ENCODE data around the gene CDON. TPM values are rescaled to one million over a fixed set of nuclear protein-coding genes. Genes with fewer than 3 reads are reported as not detected.

The CDON gene
- total RNA-seq, 1 experiment from 2014 or later = 17.1 TPM

GRCh38 chr11:126105022-126105747, 42.5 kb upstream of the CDON start:
- H3K27ac ChIP-seq (ENCODE audit: low read length) = no peak overlapping the region
- ChIA-PET CTCF (interaction anchor here (0.5 kb wide), 1 partner anchor 114 kb away, joined by 3 read pairs; no protein-coding TSS in a partner anchor), POLR2A (no interaction called here)
- no peaks in the 10 kb centered on the region for H3K36me3 ChIP-seq (ENCODE audit: control insufficient read depth, insufficient read depth, low read length)
- no peaks in the 10 kb centered on the region for H3K9me3 ChIP-seq (ENCODE audit: control insufficient read depth, insufficient read depth, low read depth, low read length)
- H3K4me1 ChIP-seq (ENCODE audit: control insufficient read depth, insufficient read depth, low read length) = no peaks in the 10 kb centered on the region; the same call in 1 of the 2 replicates
- DNase-seq (ENCODE audit: low read depth, low spot score) (no peak), ATAC-seq (no peak)
- no TSS peak for BruUV-seq (replicated peaks)
- intact Hi-C loops (cut with micrococcal nuclease; ENCODE audit: unreplicated experiment) (no loop called here), in situ Hi-C loops (cut with HindIII; ENCODE audit: low pct_unique_long_range_greater_than_20kb, low sequenced_read_pairs) (no loop called here)
- H3K27me3 ChIP-seq (ENCODE audit: control insufficient read depth, insufficient read depth, low read length) = no peaks in the 10 kb centered on the region
- H3K4me3 ChIP-seq (ENCODE audit: low read depth in 2 of 2, low read length in 2 of 2) = no peak overlapping the region
- TF ChIP-seq POLR2AphosphoS5 (IDR thresholded peaks at IDR 0.05; ENCODE audit: low read depth, low read length) (no peak), REST (IDR thresholded peaks at IDR 0.05; ENCODE audit: insufficient read depth in 1 of 2, low read depth in 2 of 2, low read length in 1 of 2) (no peak), SIN3A (IDR thresholded peaks at IDR 0.05; ENCODE audit: borderline replicate concordance, insufficient read depth, low read depth, low read length) (no peak), TCF7L2 (IDR thresholded peaks at IDR 0.05; ENCODE audit: low read depth, low read length) (no peak), CTCF (IDR thresholded peaks at IDR 0.05) (no peak)

GRCh38 chr11:126104420-126104819, 41.8 kb upstream of the CDON start:
- POLR2A ChIA-PET = no interaction called here
- CTCF ChIA-PET = interaction anchor here (0.5 kb wide), 1 partner anchor 113 kb away, joined by 3 read pairs; no protein-coding TSS in a partner anchor

More at GRCh38 chr11:126104420-126104819, 41.8 kb upstream of the CDON start:
- DNase-seq (ENCODE audit: low read depth, low spot score) (no peak), ATAC-seq (no peak)
- no peaks in the 10 kb centered on the region for H3K36me3 ChIP-seq (ENCODE audit: control insufficient read depth, insufficient read depth, low read length)
- in situ Hi-C loops (cut with HindIII; ENCODE audit: low pct_unique_long_range_greater_than_20kb, low sequenced_read_pairs) (no loop called here), intact Hi-C loops (cut with micrococcal nuclease; ENCODE audit: unreplicated experiment) (no loop called here)
- BruUV-seq (replicated peaks) = no TSS peak
- H3K27ac ChIP-seq (ENCODE audit: low read length) = no peak overlapping the region
- no peaks in the 10 kb centered on the region; the same call in 1 of the 2 replicates for H3K4me1 ChIP-seq (ENCODE audit: control insufficient read depth, insufficient read depth, low read length)
- no peak overlapping the region for H3K4me3 ChIP-seq (ENCODE audit: low read depth in 2 of 2, low read length in 2 of 2)
- TF ChIP-seq TCF7L2 (IDR thresholded peaks at IDR 0.05; ENCODE audit: low read depth, low read length) (no peak), CTCF (IDR thresholded peaks at IDR 0.05) (no peak), POLR2AphosphoS5 (IDR thresholded peaks at IDR 0.05; ENCODE audit: low read depth, low read length) (no peak), REST (IDR thresholded peaks at IDR 0.05; ENCODE audit: insufficient read depth in 1 of 2, low read depth in 2 of 2, low read length in 1 of 2) (no peak), SIN3A (IDR thresholded peaks at IDR 0.05; ENCODE audit: borderline replicate concordance, insufficient read depth, low read depth, low read length) (no peak)
- no peaks in the 10 kb centered on the region for H3K27me3 ChIP-seq (ENCODE audit: control insufficient read depth, insufficient read depth, low read length)
- no peaks in the 10 kb centered on the region for H3K9me3 ChIP-seq (ENCODE audit: control insufficient read depth, insufficient read depth, low read depth, low read length)

All from Panc1 (cell line).